IPS DF 6.9 (cell line): Measurements from ENCODE around the gene KRT35.

Source experiments
- DNase-seq: peaks from one replicate; pipeline ENCODE4 v3.0.0-alpha.2; 2013; ENCODE audit warnings: low read depth, low spot score
- H3K27ac ChIP-seq: one replicate; pipeline ENCODE4 v1.5.1; 2013; ENCODE audit warnings: low read length, control low read depth
- H3K27me3 ChIP-seq: 2 replicates; pipeline ENCODE4 v1.6.1; 2013; ENCODE audit warnings: mild to moderate bottlenecking, low read length; ENCODE audit not compliant: control insufficient read depth, insufficient read depth
- H3K36me3 ChIP-seq: 2 replicates; pipeline ENCODE4 v1.6.1; 2013; ENCODE audit warnings: low read length; ENCODE audit not compliant: control insufficient read depth, insufficient read depth
- H3K4me1 ChIP-seq: 2 replicates; pipeline ENCODE4 v1.6.1; 2013; ENCODE audit warnings: low read length; ENCODE audit not compliant: control insufficient read depth, insufficient read depth
- H3K4me3 ChIP-seq: 2 replicates; pipeline ENCODE4 v1.5.1; 2013; ENCODE audit warnings: mild to moderate bottlenecking, low read length
- H3K9me3 ChIP-seq: 2 replicates; pipeline ENCODE4 v1.6.1; 2013; ENCODE audit warnings: low read length, inconsistent platforms; ENCODE audit not compliant: control insufficient read depth, insufficient read depth
- WGBS: extraction: QIAGEN DNeasy Blood & Tissue Kit; methylation state at CpG from one replicate; pipeline ENCODE4 v1.1.7; 2013; ENCODE audit warnings: mixed read lengths, missing lambda C conversion rate; ENCODE audit not compliant: insufficient read length, insufficient coverage; 5-methylcytosine and 5-hydroxymethylcytosine counted together

KRT35 gene

GRCh38 chr17:41486316-41486715 lies 5.4 kb upstream of the KRT35 start:
- peaks cover 4% of the 10 kb centered on the region; the same call in 1 of the 2 replicates for H3K4me1 ChIP-seq
- WGBS, result no CpG with 5 or more reads among the region's 13 CpGs

DNA sequence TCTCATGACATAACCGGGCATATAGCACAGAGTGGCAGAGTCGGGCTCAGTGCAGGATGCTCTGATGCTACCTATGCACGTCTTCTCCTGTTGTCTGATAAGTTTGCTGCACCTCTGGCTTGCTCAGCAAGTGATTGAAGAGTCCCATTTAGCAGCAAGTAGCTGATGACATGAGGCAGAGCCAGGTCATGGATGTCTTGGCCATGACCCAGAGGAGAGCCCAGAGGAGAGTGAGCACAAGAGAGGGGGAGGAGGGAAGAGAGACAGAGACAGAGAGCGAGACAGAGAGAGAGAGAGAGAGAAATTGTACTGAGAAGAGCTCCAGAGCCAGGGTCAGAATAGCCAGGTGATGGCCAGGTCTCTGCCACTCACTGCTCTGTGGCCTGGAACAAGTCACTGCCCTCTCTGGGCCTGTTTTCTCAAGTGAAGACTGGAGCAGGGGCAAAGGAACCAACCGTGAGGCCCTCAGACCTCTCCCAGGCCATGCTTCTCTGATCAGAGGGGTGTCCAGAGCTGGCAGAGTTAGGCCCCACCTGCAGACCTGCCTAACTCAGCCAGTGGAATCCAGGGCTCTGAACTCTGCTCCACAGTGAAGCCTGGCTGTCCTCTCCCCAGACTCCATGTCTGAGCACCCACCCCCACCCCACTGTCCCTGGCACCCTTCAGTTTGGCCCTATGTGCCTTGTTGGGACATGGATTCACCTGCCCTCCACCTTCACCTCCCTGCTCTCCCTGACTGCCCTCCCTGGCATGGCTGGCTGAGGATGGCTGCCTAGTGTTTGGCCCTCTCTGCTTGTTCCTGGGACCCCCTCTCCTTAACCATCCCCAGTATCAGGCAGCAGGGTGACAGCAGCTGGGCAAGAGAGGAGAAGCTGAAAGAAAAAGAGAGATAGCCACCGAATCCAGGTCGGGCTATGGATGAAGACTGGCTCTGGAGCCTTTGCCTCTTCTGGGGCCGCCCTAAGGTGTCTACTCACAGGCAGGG lies 4.3 kb upstream of the KRT35 start:
- no CpG with 5 or more reads among the region's 8 CpGs for WGBS
- no peak overlapping the region for H3K27ac ChIP-seq
- H3K36me3 ChIP-seq, result no peaks in the 10 kb centered on the region
- H3K9me3 ChIP-seq, result no peaks in the 10 kb centered on the region
- H3K27me3 ChIP-seq, result no peaks in the 10 kb centered on the region
- no peak for DNase-seq
- no peak overlapping the region for H3K4me3 ChIP-seq
- H3K4me1 ChIP-seq, result peaks cover 4% of the 10 kb centered on the region; the same call in 1 of the 2 replicates

More at GRCh38 chr17:41486316-41486715, 5.4 kb upstream of the KRT35 start:
- Histone ChIP-seq H3K27ac (no peak overlapping the region), H3K27me3 (no peaks in the 10 kb centered on the region), H3K4me3 (no peak overlapping the region), H3K36me3 (no peaks in the 10 kb centered on the region), H3K9me3 (no peaks in the 10 kb centered on the region)
- DNase-seq, result no peak

DNA sequence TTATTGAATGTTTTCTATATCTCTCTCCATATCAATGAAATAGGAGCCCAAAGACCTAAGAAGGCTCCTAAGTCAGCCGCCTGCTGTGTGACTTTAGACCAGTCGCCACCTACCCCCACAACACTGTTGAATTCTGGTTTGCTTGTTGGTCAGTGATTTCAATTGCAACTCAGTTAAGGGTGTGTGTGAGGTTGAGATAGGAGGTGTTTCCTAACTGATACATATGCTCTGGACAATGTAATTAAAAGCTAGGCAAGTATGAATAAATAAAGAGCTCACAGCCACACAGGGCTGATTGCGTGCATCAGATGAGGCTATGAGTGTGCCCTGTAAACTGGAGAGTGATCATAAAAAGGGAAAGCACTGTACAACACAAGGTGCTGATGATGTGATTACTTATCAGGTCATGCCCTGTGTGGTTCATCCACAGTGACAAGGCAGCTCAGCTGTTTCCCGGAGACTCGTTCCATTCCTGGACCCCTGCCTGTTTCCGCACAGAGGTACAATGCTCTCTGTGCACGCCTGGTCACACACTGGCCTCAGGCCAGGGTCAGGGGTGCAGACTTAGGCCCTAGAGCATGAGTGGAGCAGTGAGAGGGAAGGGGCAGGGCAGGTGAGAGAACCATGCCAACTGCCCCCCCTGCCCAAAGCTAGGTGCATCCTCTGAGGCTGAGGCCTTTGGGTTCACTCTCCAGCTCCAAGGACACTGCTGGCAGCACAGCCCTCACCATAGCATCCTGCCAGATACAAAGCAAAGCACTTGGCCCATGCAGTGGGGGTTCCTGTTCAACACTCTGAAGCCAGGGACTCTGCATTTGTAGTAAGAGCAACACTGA lies 3.3 kb upstream of the KRT35 start:
- no CpG with 5 or more reads among the region's 7 CpGs for WGBS
- DNase-seq, result no peak
- Histone ChIP-seq H3K27me3 (no peaks in the 10 kb centered on the region), H3K27ac (no peak overlapping the region), H3K9me3 (no peaks in the 10 kb centered on the region), H3K4me3 (no peak overlapping the region), H3K4me1 (peaks cover 4% of the 10 kb centered on the region; the same call in 1 of the 2 replicates), H3K36me3 (no peaks in the 10 kb centered on the region)

- H3K27ac ChIP-seq, result no peak overlapping the region
- H3K9me3 ChIP-seq, result no peaks in the 10 kb centered on the region
- H3K4me1 ChIP-seq, result peaks cover 4% of the 10 kb centered on the region; the same call in 1 of the 2 replicates
- H3K36me3 ChIP-seq, result no peaks in the 10 kb centered on the region
- no CpG with 5 or more reads among the region's 9 CpGs for WGBS
- no peaks in the 10 kb centered on the region for H3K27me3 ChIP-seq
- no peak for DNase-seq
- H3K4me3 ChIP-seq, result no peak overlapping the region
These were observed 2.6 kb upstream of the KRT35 start for GRCh38 chr17:41483531-41483930.

DNA sequence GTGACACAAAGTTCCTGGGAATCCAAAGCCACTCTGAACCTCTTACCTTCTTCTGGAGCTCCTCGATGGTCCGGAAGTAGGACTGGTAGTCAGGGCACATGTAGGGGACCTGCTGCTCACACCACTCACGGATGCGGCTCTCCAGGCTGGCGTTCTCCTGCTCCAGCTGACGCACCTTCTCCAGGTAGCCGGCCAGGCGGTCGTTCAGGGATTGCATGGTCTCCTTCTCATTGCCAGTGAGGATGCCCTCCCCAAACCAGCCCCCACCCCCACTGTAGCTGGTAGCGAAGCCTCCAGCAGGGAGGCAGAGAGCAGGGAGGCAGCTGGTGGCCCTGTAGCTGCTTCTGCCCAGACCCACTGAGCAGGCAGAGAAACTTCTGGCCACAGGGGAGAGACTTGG lies 370 bp downstream of the KRT35 start:
- WGBS, result no CpG with 5 or more reads among the region's 10 CpGs
- Histone ChIP-seq H3K4me1 (no peaks in the 10 kb centered on the region; the same call in 1 of the 2 replicates), H3K9me3 (no peaks in the 10 kb centered on the region), H3K36me3 (no peaks in the 10 kb centered on the region), H3K4me3 (no peak overlapping the region), H3K27me3 (no peaks in the 10 kb centered on the region), H3K27ac (no peak overlapping the region)
- DNase-seq, result no peak

DNA sequence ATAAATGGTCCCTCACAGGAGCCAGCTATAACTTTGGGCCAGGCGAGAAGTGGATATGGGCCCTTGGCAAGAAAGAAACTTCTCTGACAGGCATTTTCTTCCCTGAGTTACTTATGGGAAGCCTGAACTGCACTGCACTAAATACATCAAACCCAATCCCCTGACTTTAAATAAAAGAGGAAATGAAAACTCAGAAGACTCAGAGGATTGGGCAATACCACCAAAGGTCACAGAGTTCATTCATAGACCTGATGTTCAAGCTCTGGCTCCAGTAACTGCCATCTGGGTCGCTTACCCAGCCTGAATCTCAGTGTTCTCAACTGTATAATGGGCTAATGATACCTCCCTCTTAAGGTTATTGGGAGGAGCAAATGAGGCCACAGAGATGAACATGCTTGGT lies 815 bp downstream of the KRT35 start:
- DNase-seq, result no peak

DNA sequence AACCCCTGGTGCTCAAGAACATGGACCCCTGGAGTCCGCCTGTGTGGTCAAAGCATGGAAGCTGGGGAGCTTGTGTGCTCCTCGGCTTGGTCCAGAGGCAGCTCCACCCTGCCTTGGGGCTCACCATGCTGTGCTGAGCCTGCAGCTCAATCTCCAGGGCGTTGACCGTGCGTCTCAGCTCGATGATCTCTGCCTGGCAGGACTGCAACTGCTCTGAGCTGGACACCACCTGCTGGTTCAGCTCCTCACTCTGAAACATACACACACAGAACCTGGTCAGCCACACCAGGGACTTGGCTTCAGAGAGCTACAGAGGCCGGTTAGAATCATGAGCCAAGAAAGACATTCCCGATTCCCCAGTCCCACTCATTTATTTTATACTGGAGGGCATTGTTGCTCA lies 2.7 kb downstream of the KRT35 start:
- DNase-seq, result no peak
- no peaks in the 10 kb centered on the region for H3K27me3 ChIP-seq
- no peaks in the 10 kb centered on the region for H3K36me3 ChIP-seq
- WGBS, result no CpG with 5 or more reads among the region's 8 CpGs
- no peaks in the 10 kb centered on the region for H3K9me3 ChIP-seq
- no peak overlapping the region for H3K27ac ChIP-seq
- H3K4me1 ChIP-seq, result no peaks in the 10 kb centered on the region; the same call in 1 of the 2 replicates
- no peak overlapping the region for H3K4me3 ChIP-seq

More for the DNA sequence above, 815 bp downstream of the KRT35 start:
- Histone ChIP-seq H3K9me3 (no peaks in the 10 kb centered on the region), H3K4me1 (no peaks in the 10 kb centered on the region; the same call in 1 of the 2 replicates), H3K4me3 (no peak overlapping the region), H3K27me3 (no peaks in the 10 kb centered on the region), H3K36me3 (no peaks in the 10 kb centered on the region), H3K27ac (no peak overlapping the region)
- no CpG with 5 or more reads among the region's 2 CpGs for WGBS

DNA sequence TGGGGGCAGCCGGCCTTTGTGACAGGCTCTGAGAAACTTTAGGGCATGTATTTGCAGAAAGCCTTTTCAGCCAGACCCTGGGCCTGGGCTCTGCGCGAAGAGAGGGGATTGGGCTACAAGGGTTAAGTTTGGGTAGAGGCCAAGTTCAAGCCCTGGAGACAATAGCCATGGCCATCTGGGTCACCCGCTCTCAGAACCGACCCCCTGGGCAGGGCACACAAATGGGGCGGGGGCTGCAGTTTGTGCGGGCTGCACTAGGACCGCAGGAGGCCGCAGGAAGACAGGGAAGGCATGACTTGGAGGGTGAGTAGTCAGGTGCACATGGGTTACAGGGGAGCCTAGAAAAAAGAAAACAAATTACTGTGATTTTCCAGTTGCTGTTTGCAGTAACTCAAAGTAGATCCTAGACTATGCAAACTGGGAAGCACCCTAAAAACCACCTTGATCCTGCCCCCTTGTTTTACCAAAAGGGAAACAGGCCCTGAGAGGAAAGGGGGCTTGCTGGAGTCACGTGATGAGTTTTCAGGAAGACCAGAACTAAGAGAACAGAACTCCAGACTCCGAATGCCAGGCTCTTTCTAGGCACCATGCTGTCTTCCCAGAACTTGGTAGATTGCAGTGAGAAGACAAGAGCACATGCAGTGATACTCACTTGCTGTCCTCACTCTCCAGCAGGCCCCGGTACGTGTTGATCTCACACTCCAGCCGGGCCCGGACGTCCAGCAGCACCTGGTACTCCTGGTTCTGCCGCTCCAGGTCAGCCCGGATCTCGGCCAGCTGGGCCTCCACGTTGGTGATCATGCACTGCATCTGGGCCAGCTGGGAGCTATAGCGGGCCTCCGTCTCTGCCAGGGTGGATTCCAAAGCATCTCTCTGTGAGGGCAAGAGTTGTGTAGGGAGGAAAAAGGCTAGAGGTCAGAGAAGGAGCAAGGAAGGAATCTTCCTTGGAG lies 3.8 kb downstream of the KRT35 start:
- H3K36me3 ChIP-seq, result no peaks in the 10 kb centered on the region
- DNase-seq, result no peak
- no peak overlapping the region for H3K4me3 ChIP-seq
- H3K9me3 ChIP-seq, result no peaks in the 10 kb centered on the region
- no peaks in the 10 kb centered on the region; the same call in 1 of the 2 replicates for H3K4me1 ChIP-seq
- H3K27ac ChIP-seq, result no peak overlapping the region
- WGBS, result no CpG with 5 or more reads among the region's 22 CpGs
- no peaks in the 10 kb centered on the region for H3K27me3 ChIP-seq

- Histone ChIP-seq H3K27ac (no peak overlapping the region), H3K4me3 (no peak overlapping the region)
These were observed 5.5 kb downstream of the KRT35 start for GRCh38 chr17:41475421-41475820.

More at GRCh38 chr17:41475421-41475820, 5.5 kb downstream of the KRT35 start:
- WGBS, result no CpG with 5 or more reads among the region's 4 CpGs
- Histone ChIP-seq H3K27me3 (no peaks in the 10 kb centered on the region), H3K9me3 (no peaks in the 10 kb centered on the region), H3K4me1 (no peaks in the 10 kb centered on the region), H3K36me3 (no peaks in the 10 kb centered on the region)
- DNase-seq, result no peak
